A549 treated with ZK216348 at 1 μM for 4 hours (cell line): ENCODE data around the gene TAS2R9. TPM values are rescaled to one million over a fixed set of nuclear protein-coding genes. Genes with fewer than 3 reads are reported as not detected.

Source experiments
- total RNA-seq: library from RNA; stranded (reverse); fragments of 200-300 nt; extraction: Qiagen RNA extraction; gene quantifications from 5 replicates; pipeline ENCODE4 v1.2.3, GENCODE V29; 2022; ENCODE audit warnings: low read depth

Gene TAS2R9
- total RNA-seq: not detected in 5 replicates

GRCh38 chr12:10810068-10810467 lies at the start of gene TAS2R9:
Gene TAS2R9 (minus strand): TSS chr12:10810168. CDS start chr12:10810075, 93 bp downstream.

GRCh38 chr12:10849425-10849878 lies 39.5 kb upstream of the TAS2R9 start, which contains the start of gene PRR4:
Gene PRR4 (minus strand): TSS chr12:10849475. CDS start chr12:10849437, 38 bp downstream.

GRCh38 chr12:10826258-10826657 lies 16.3 kb upstream of the TAS2R9 start, which contains the start of gene TAS2R10:
Gene TAS2R10 (minus strand): TSS chr12:10826358. CDS start chr12:10826269, 89 bp downstream.

GRCh38 chr12:10807186-10807585 lies 2.8 kb downstream of the TAS2R9 start, which contains the start of gene TAS2R8:
Gene TAS2R8 (minus strand): TSS chr12:10807286. CDS start chr12:10806980, 306 bp downstream.

GRCh38 chr12:10802587-10802986 lies 7.4 kb downstream of the TAS2R9 start, which contains the start of gene TAS2R7:
Gene TAS2R7 (minus strand): TSS chr12:10802627. CDS start chr12:10802570, 57 bp downstream.

Other genes with a start within 250 kb of the TAS2R9 start
- 44.3 to 79.8 TPM (median 49.1 TPM) in 5 replicates for gene MAGOHB, start 196.6 kb downstream of the TAS2R9 start, total RNA-seq
- gene STYK1, start 136.1 kb downstream of the TAS2R9 start, total RNA-seq: 0.14 to 0.53 TPM (median 0.31 TPM) in 5 replicates
- gene YBX3, start 86.8 kb downstream of the TAS2R9 start, total RNA-seq: 252 to 314 TPM (median 266 TPM) in 5 replicates
- not detected in 5 replicates for gene TAS2R7, start 7.5 kb downstream of the TAS2R9 start, total RNA-seq
- gene TAS2R8, start 2.9 kb downstream of the TAS2R9 start, total RNA-seq: not detected in 5 replicates
- gene TAS2R10, start 16.2 kb upstream of the TAS2R9 start, total RNA-seq: 0.19 TPM in 1 of 5 replicates, not detected in the others
- gene PRR4, start 39.3 kb upstream of the TAS2R9 start, total RNA-seq: 1.2 to 2.5 TPM (median 1.9 TPM) in 5 replicates
- 2.2 to 5.4 TPM (median 2.9 TPM) in 5 replicates for gene PRH1, start 74.1 kb upstream of the TAS2R9 start, total RNA-seq
- not detected in 5 replicates for gene TAS2R13, start 99.4 kb upstream of the TAS2R9 start, total RNA-seq
- not detected in 5 replicates for gene PRH2, start 119.1 kb upstream of the TAS2R9 start, total RNA-seq
- gene TAS2R14, start 129.1 kb upstream of the TAS2R9 start, total RNA-seq: 0.47 to 0.77 TPM (median 0.56 TPM) in 5 replicates
- gene TAS2R50, start 176.7 kb upstream of the TAS2R9 start, total RNA-seq: not detected in 5 replicates
- gene TAS2R20, start 188.1 kb upstream of the TAS2R9 start, total RNA-seq: 0.13 to 0.30 TPM (median 0.18 TPM) in 4 of 5 replicates, not detected in the other
- 0.19 TPM in 1 of 5 replicates, not detected in the others for gene TAS2R19, start 212.5 kb upstream of the TAS2R9 start, total RNA-seq
- 0.33 TPM in 1 of 5 replicates, not detected in the others for gene TAS2R31, start 221.2 kb upstream of the TAS2R9 start, total RNA-seq